ENCODE results near the gene SACM1L. TPM values are rescaled to one million over a fixed set of nuclear protein-coding genes. Genes with fewer than 3 reads are reported as not detected.

The SACM1L gene
- total and polyA plus RNA-seq, 2 of the 4 experiments (the other 2 are of a cell fraction): 19.0 to 40.9 TPM

DNA sequence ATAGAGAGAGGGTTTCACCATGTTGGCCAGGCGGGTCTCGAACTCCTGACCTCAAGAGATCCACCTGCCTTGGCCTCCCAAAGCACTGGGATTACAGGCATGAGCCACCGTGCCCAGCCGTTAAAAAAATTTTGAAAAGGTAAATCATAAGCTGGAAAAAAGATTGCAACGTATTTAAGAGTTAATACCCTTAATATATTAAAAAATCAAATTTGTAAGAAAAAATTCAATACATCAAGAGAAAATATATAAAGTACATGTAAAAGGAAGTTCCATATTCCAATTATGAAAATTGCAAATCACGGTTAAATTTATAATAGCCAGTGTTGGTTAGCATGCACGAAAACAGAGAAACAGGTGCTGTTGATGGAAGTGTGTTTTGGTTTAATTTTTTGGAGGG lies 2.3 kb upstream of the SACM1L start:
- DNase-seq: no peak
- H2AK9ac ChIP-seq (replicated peaks; ENCODE audit: low read depth, low read length, poor library complexity): no peak overlapping the region
- H2BK15ac ChIP-seq (ENCODE audit: low read depth, low read length): no peak overlapping the region
- intact Hi-C loops (cut with micrococcal nuclease) (no loop called here), dilution Hi-C loops (cut with HindIII; ENCODE audit: low sequenced_read_pairs, unreplicated experiment) (no loop called here), in situ Hi-C loops (cut with MboI; ENCODE audit: low sequenced_read_pairs) (no loop called here)
- H2AK5ac ChIP-seq (ENCODE audit: low read depth, low read length): no peak overlapping the region
- H4K8ac ChIP-seq (ENCODE audit: low read depth in 2 of 2, low read length in 2 of 2): no peak overlapping the region
- CTCF ChIA-PET: interaction anchor here (0.6 kb wide), 1 partner anchor 9 kb away, joined by 4 read pairs; no protein-coding TSS in a partner anchor
- H2AFZ ChIP-seq (replicated peaks; ENCODE audit: low read length, poor library complexity): no peak overlapping the region
- H3K79me1 ChIP-seq (ENCODE audit: low read depth in 1 of 2, low read length in 2 of 2): peaks cover 5 to 14% of the 10 kb centered on the region in 2 experiments; a peak in 3 of 4 replicates
- H3K9me3 ChIP-seq (ENCODE audit: control insufficient read depth, insufficient read depth, low read length): peaks cover 5% of the 10 kb centered on the region
- no peak overlapping the region for H2BK120ac ChIP-seq (ENCODE audit: low read depth, low read length)
- TF ChIP-seq RFX5 (IDR thresholded peaks at IDR 0.05; ENCODE audit: low read depth, low read length): no peak
- TF ChIP-seq, protein P1, sequence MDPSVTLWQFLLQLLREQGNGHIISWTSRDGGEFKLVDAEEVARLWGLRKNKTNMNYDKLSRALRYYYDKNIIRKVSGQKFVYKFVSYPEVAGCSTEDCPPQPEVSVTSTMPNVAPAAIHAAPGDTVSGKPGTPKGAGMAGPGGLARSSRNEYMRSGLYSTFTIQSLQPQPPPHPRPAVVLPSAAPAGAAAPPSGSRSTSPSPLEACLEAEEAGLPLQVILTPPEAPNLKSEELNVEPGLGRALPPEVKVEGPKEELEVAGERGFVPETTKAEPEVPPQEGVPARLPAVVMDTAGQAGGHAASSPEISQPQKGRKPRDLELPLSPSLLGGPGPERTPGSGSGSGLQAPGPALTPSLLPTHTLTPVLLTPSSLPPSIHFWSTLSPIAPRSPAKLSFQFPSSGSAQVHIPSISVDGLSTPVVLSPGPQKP (IDR thresholded peaks at IDR 0.05; ENCODE audit: borderline replicate concordance, low read depth, low read length): no peak
- no peak for TF ChIP-seq FOS (IDR thresholded peaks at IDR 0.05; ENCODE audit: low read depth, low read length)
- no peak for TF ChIP-seq MAFK (IDR thresholded peaks at IDR 0.05; ENCODE audit: low read depth, low read length)
- TF ChIP-seq, protein P2, sequence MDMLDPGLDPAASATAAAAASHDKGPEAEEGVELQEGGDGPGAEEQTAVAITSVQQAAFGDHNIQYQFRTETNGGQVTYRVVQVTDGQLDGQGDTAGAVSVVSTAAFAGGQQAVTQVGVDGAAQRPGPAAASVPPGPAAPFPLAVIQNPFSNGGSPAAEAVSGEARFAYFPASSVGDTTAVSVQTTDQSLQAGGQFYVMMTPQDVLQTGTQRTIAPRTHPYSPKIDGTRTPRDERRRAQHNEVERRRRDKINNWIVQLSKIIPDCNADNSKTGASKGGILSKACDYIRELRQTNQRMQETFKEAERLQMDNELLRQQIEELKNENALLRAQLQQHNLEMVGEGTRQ (IDR thresholded peaks at IDR 0.05; ENCODE audit: low read depth, low read length): no peak
- TF ChIP-seq MAZ (IDR thresholded peaks at IDR 0.05; ENCODE audit: borderline replicate concordance, low read depth, low read length): no peak
- TF ChIP-seq, protein P3, sequence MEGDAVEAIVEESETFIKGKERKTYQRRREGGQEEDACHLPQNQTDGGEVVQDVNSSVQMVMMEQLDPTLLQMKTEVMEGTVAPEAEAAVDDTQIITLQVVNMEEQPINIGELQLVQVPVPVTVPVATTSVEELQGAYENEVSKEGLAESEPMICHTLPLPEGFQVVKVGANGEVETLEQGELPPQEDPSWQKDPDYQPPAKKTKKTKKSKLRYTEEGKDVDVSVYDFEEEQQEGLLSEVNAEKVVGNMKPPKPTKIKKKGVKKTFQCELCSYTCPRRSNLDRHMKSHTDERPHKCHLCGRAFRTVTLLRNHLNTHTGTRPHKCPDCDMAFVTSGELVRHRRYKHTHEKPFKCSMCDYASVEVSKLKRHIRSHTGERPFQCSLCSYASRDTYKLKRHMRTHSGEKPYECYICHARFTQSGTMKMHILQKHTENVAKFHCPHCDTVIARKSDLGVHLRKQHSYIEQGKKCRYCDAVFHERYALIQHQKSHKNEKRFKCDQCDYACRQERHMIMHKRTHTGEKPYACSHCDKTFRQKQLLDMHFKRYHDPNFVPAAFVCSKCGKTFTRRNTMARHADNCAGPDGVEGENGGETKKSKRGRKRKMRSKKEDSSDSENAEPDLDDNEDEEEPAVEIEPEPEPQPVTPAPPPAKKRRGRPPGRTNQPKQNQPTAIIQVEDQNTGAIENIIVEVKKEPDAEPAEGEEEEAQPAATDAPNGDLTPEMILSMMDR (conservative IDR thresholded peaks at IDR 0.05; ENCODE audit: low read depth, low read length): no peak
- no peak for TF ChIP-seq POLR2A (IDR thresholded peaks at IDR 0.05; ENCODE audit: low read depth, low read length)
- no peak for TF ChIP-seq MXI1 (IDR thresholded peaks at IDR 0.05; ENCODE audit: borderline replicate concordance, low read depth, low read length)
- TF ChIP-seq SMC3 (IDR thresholded peaks at IDR 0.05; ENCODE audit: low read depth, low read length): no peak
- no peak for TF ChIP-seq RCOR1 (IDR thresholded peaks at IDR 0.05; ENCODE audit: insufficient replicate concordance, low read length)
- peaks cover 12% of the 10 kb centered on the region; the same call in 1 of the 2 replicates for H4K20me1 ChIP-seq (ENCODE audit: insufficient read depth, low read length)
- no peak overlapping the region for H3K4me2 ChIP-seq (ENCODE audit: low read depth, low read length)
- peaks cover 3% of the 10 kb centered on the region for H3K4me1 ChIP-seq (ENCODE audit: control insufficient read depth, insufficient read depth, low read length)
- no peak overlapping the region for H3K14ac ChIP-seq (replicated peaks; ENCODE audit: low read depth, low read length)
- H3K36me3 ChIP-seq (ENCODE audit: control insufficient read depth, insufficient read depth, low read length): peaks cover 6% of the 10 kb centered on the region
- H3K27me3 ChIP-seq (ENCODE audit: control insufficient read depth, insufficient read depth, low read length): no peaks in the 10 kb centered on the region
- H3K23ac ChIP-seq (ENCODE audit: low read depth, low read length): no peak overlapping the region
- no peak overlapping the region for H3K4me3 ChIP-seq (ENCODE audit: insufficient read depth, low read depth, low read length)
- H3K9ac ChIP-seq (ENCODE audit: low read depth, low read length): no peak overlapping the region
- POLR2A ChIA-PET (ENCODE audit: unreplicated experiment): no interaction called here
- no peak overlapping the region for H3K56ac ChIP-seq (ENCODE audit: extremely low read depth, insufficient read depth, low read length)
- no peak for ATAC-seq (ENCODE audit: low read depth)
- no peak overlapping the region for H3K18ac ChIP-seq (ENCODE audit: low read depth, low read length)
- H3K4ac ChIP-seq (ENCODE audit: low read depth, low read length): no peak overlapping the region
- no TSS peak for BruUV-seq (replicated peaks)
- WGBS, 2 experiments (ENCODE audit: extremely low coverage in 2 of 2, insufficient read length in 1 of 2): 100% methylated on average over 1 of the region's 7 CpGs; no CpG with 5 or more reads in 1 of the 2 experiments
- H2BK5ac ChIP-seq (ENCODE audit: low read depth, low read length, poor library complexity, severe bottlenecking): no peak overlapping the region
- H3K27ac ChIP-seq (ENCODE audit: insufficient read depth, low read length): no peak overlapping the region
- no peak overlapping the region for H4K5ac ChIP-seq (ENCODE audit: low read depth, low read length)
- H2BK20ac ChIP-seq (ENCODE audit: low read depth, low read length): no peak overlapping the region
- peaks cover 3% of the 10 kb centered on the region; the same call in 1 of the 2 replicates for H3K9me1 ChIP-seq (ENCODE audit: insufficient read depth, low read length)
- H4K91ac ChIP-seq (ENCODE audit: insufficient read depth, low read depth, low read length): no peak overlapping the region

Measured in IMR-90 (cell line).